ENCODE data around the gene RNGTT. TPM values are rescaled to one million over a fixed set of nuclear protein-coding genes. Genes with fewer than 3 reads are reported as not detected.

The RNGTT gene
- total and polyA plus RNA-seq, 10 of the 15 experiments (the other 5 are each of a cell fraction or from before 2014, with no cell fraction given): 7.7 to 30.4 (median 22.2) TPM

- TF ChIP-seq EZH2 (IDR thresholded peaks at IDR 0.05; ENCODE audit: borderline replicate concordance, control insufficient read depth, low read depth, low read length) (no peak), MEF2B (IDR thresholded peaks at IDR 0.05; ENCODE audit: partially characterized antibody, poor library complexity, severe bottlenecking) (peak; percentile 48), NFYA (IDR thresholded peaks at IDR 0.05; ENCODE audit: borderline replicate concordance, low read depth, low read length) (no peak), SPI1 (IDR thresholded peaks at IDR 0.05; ENCODE audit: borderline replicate concordance, insufficient read depth, low read depth, low read length) (peak; percentile 40; the same call in 1 of the 2 replicates), CHD1 (IDR thresholded peaks at IDR 0.05; ENCODE audit: low read depth, low read length) (no peak), ATF7 (IDR thresholded peaks at IDR 0.05; ENCODE audit: low read depth) (peak; percentile 27; the same call in 1 of the 2 replicates), MYB (IDR thresholded peaks at IDR 0.05; ENCODE audit: borderline replicate concordance, low read depth, low read length) (no peak)
- TF ChIP-seq, protein P1, sequence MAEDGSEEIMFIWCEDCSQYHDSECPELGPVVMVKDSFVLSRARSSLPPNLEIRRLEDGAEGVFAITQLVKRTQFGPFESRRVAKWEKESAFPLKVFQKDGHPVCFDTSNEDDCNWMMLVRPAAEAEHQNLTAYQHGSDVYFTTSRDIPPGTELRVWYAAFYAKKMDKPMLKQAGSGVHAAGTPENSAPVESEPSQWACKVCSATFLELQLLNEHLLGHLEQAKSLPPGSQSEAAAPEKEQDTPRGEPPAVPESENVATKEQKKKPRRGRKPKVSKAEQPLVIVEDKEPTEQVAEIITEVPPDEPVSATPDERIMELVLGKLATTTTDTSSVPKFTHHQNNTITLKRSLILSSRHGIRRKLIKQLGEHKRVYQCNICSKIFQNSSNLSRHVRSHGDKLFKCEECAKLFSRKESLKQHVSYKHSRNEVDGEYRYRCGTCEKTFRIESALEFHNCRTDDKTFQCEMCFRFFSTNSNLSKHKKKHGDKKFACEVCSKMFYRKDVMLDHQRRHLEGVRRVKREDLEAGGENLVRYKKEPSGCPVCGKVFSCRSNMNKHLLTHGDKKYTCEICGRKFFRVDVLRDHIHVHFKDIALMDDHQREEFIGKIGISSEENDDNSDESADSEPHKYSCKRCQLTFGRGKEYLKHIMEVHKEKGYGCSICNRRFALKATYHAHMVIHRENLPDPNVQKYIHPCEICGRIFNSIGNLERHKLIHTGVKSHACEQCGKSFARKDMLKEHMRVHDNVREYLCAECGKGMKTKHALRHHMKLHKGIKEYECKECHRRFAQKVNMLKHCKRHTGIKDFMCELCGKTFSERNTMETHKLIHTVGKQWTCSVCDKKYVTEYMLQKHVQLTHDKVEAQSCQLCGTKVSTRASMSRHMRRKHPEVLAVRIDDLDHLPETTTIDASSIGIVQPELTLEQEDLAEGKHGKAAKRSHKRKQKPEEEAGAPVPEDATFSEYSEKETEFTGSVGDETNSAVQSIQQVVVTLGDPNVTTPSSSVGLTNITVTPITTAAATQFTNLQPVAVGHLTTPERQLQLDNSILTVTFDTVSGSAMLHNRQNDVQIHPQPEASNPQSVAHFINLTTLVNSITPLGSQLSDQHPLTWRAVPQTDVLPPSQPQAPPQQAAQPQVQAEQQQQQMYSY (CRISPR knock-in tag; IDR thresholded peaks at IDR 0.05): no peak
- TF ChIP-seq, protein P2, sequence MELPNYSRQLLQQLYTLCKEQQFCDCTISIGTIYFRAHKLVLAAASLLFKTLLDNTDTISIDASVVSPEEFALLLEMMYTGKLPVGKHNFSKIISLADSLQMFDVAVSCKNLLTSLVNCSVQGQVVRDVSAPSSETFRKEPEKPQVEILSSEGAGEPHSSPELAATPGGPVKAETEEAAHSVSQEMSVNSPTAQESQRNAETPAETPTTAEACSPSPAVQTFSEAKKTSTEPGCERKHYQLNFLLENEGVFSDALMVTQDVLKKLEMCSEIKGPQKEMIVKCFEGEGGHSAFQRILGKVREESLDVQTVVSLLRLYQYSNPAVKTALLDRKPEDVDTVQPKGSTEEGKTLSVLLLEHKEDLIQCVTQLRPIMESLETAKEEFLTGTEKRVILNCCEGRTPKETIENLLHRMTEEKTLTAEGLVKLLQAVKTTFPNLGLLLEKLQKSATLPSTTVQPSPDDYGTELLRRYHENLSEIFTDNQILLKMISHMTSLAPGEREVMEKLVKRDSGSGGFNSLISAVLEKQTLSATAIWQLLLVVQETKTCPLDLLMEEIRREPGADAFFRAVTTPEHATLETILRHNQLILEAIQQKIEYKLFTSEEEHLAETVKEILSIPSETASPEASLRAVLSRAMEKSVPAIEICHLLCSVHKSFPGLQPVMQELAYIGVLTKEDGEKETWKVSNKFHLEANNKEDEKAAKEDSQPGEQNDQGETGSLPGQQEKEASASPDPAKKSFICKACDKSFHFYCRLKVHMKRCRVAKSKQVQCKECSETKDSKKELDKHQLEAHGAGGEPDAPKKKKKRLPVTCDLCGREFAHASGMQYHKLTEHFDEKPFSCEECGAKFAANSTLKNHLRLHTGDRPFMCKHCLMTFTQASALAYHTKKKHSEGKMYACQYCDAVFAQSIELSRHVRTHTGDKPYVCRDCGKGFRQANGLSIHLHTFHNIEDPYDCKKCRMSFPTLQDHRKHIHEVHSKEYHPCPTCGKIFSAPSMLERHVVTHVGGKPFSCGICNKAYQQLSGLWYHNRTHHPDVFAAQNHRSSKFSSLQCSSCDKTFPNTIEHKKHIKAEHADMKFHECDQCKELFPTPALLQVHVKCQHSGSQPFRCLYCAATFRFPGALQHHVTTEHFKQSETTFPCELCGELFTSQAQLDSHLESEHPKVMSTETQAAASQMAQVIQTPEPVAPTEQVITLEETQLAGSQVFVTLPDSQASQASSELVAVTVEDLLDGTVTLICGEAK (IDR thresholded peaks at IDR 0.05; ENCODE audit: borderline replicate concordance): no peak
These were observed 203.3 kb downstream of the RNGTT start (continued) for GRCh38 chr6:88760091-88760490.
